Smooth muscle cell (in vitro differentiated cells): Measurements from ENCODE around the gene PABPC1L. TPM values are rescaled to one million over a fixed set of nuclear protein-coding genes. Genes with fewer than 3 reads are reported as not detected.

Experiments used
- DNase-seq: peaks from one replicate; lab custom pipeline; 2025; ENCODE audit not compliant: unreplicated experiment; lab: John Stamatoyannopoulos, UW
- H2AFZ ChIP-seq: fragments of 200-600 bp; sonication (generic); 2 replicates; pipeline ENCODE4 v1.6.0; 2016; ENCODE audit warnings: antibody characterized with exemption, low read depth, mild to moderate bottlenecking
- H3F3A ChIP-seq: fragments of 200-600 bp; sonication (generic); 2 replicates; pipeline ENCODE4 v1.6.0; 2017; ENCODE audit warnings: antibody characterized with exemption, low read depth
- H3K27ac ChIP-seq: fragments of 200-600 bp; sonication (generic); 2 replicates; pipeline ENCODE4 v1.5.1; 2016; ENCODE audit warnings: low read depth, mild to moderate bottlenecking
- H3K27me3 ChIP-seq: fragments of 200-600 bp; sonication (generic); 2 replicates; pipeline ENCODE4 v1.6.1; 2016; ENCODE audit warnings: low read depth, mild to moderate bottlenecking
- H3K36me3 ChIP-seq: fragments of 200-600 bp; sonication (generic); 2 replicates; pipeline ENCODE4 v1.5.1; 2016; ENCODE audit warnings: low read depth
- H3K4me1 ChIP-seq: fragments of 200-600 bp; sonication (generic); 2 replicates; pipeline ENCODE4 v1.5.1; 2016; ENCODE audit warnings: low read depth
- H3K4me2 ChIP-seq: fragments of 200-600 bp; sonication (generic); 2 replicates; pipeline ENCODE4 v1.6.0; 2016; ENCODE audit warnings: mild to moderate bottlenecking
- H3K4me3 ChIP-seq: fragments of 200-600 bp; sonication (generic); 2 replicates; pipeline ENCODE4 v1.5.1; 2016; ENCODE audit warnings: mild to moderate bottlenecking
- H3K79me2 ChIP-seq: fragments of 200-600 bp; sonication (generic); 2 replicates; pipeline ENCODE4 v1.6.0; 2016; ENCODE audit warnings: low read depth, mild to moderate bottlenecking
- H3K9ac ChIP-seq: fragments of 200-600 bp; sonication (generic); 2 replicates; pipeline ENCODE4 v1.6.0; 2016; ENCODE audit warnings: low read depth
- H3K9me3 ChIP-seq: fragments of 200-600 bp; sonication (generic); replicated peaks from 2 replicates; pipeline ENCODE4 v1.5.1; 2016; ENCODE audit warnings: low read depth
- H4K20me1 ChIP-seq: fragments of 200-600 bp; sonication (generic); 2 replicates; pipeline ENCODE4 v1.6.0; 2016; ENCODE audit warnings: low read depth
- WGBS: methylation state at CpG from one replicate; pipeline ENCODE4 v1.1.7; 2016; ENCODE audit warnings: low lambda C conversion rate; 5-methylcytosine and 5-hydroxymethylcytosine counted together
- polyA plus RNA-seq: library from polyadenylated mRNA; unstranded; fragments of >200 nt; fragmentation: Nextera tagmentation; extraction: Ambion mirVana; gene quantifications from 2 replicates; pipeline ENCODE4 v1.2.1, GENCODE V29; 2016
- total RNA-seq: library from RNA; depleted of rRNA; stranded (reverse); fragments of >200 nt; gene quantifications from 2 replicates; pipeline ENCODE4 v1.2.3, GENCODE V29; 2014
- TF ChIP-seq, protein P1 (sequence below): fragments of 200-600 bp; sonication (generic); IDR thresholded peaks from 2 replicates; pipeline ENCODE4 v1.5.1; 2017; ENCODE audit warnings: borderline replicate concordance, mild to moderate bottlenecking, antibody characterized with exemption; ENCODE audit not compliant: insufficient read depth, poor library complexity, severe bottlenecking

The PABPC1L gene
- total and polyA plus RNA-seq, 2 experiments from 2014 or later, result 8.9 to 12.3 TPM

GRCh38 chr20:44967207-44967807, 57.4 kb downstream of the PABPC1L start:
- Histone ChIP-seq H3K36me3 (peaks cover 3% of the 10 kb centered on the region), H3F3A (no peaks in the 10 kb centered on the region), H3K9me3 (no peaks in the 10 kb centered on the region), H3K4me1 (peaks cover 7% of the 10 kb centered on the region), H3K27ac (no peak overlapping the region), H3K4me2 (peak overlapping the region; percentile 90), H3K27me3 (no peaks in the 10 kb centered on the region), H2AFZ (no peak overlapping the region), H3K9ac (no peak overlapping the region), H3K4me3 (peak overlapping the region; percentile 81), H3K79me2 (peaks cover 55% of the 10 kb centered on the region), H4K20me1 (no peaks in the 10 kb centered on the region)
- WGBS, result 63% methylated on average over 5 of the region's 5 CpGs
- TF ChIP-seq, protein P1, sequence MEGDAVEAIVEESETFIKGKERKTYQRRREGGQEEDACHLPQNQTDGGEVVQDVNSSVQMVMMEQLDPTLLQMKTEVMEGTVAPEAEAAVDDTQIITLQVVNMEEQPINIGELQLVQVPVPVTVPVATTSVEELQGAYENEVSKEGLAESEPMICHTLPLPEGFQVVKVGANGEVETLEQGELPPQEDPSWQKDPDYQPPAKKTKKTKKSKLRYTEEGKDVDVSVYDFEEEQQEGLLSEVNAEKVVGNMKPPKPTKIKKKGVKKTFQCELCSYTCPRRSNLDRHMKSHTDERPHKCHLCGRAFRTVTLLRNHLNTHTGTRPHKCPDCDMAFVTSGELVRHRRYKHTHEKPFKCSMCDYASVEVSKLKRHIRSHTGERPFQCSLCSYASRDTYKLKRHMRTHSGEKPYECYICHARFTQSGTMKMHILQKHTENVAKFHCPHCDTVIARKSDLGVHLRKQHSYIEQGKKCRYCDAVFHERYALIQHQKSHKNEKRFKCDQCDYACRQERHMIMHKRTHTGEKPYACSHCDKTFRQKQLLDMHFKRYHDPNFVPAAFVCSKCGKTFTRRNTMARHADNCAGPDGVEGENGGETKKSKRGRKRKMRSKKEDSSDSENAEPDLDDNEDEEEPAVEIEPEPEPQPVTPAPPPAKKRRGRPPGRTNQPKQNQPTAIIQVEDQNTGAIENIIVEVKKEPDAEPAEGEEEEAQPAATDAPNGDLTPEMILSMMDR, result no peak
- no peak for DNase-seq

GRCh38 chr20:44969300-44969894, 59.5 kb downstream of the PABPC1L start:
- H3K36me3 ChIP-seq, result peaks cover 3% of the 10 kb centered on the region
- no peak overlapping the region for H2AFZ ChIP-seq
- WGBS, result 71% methylated on average over 3 of the region's 3 CpGs
- H3K27me3 ChIP-seq, result no peaks in the 10 kb centered on the region
- TF ChIP-seq, protein P1, result no peak
- H4K20me1 ChIP-seq, result no peaks in the 10 kb centered on the region
- H3K4me2 ChIP-seq, result no peak overlapping the region
- H3K9me3 ChIP-seq, result no peaks in the 10 kb centered on the region
- H3K9ac ChIP-seq, result no peak overlapping the region
- H3K4me3 ChIP-seq, result no peak overlapping the region
- H3K27ac ChIP-seq, result no peak overlapping the region
- no peaks in the 10 kb centered on the region for H3F3A ChIP-seq
- H3K4me1 ChIP-seq, result peaks cover 7% of the 10 kb centered on the region
- no peak for DNase-seq
- peaks cover 55% of the 10 kb centered on the region for H3K79me2 ChIP-seq

- Histone ChIP-seq H3K4me3 (no peak overlapping the region), H4K20me1 (no peaks in the 10 kb centered on the region), H3K4me2 (no peak overlapping the region), H3K9me3 (no peaks in the 10 kb centered on the region), H3F3A (no peaks in the 10 kb centered on the region), H3K27ac (no peak overlapping the region), H2AFZ (no peak overlapping the region), H3K27me3 (no peaks in the 10 kb centered on the region), H3K4me1 (peaks cover 7% of the 10 kb centered on the region), H3K9ac (no peak overlapping the region), H3K79me2 (peaks cover 55% of the 10 kb centered on the region), H3K36me3 (peaks cover 3% of the 10 kb centered on the region)
- TF ChIP-seq, protein P1, result no peak
- 88% methylated on average over 1 of the region's 1 CpG for WGBS
- DNase-seq, result no peak
These were observed 60.4 kb downstream of the PABPC1L start for GRCh38 chr20:44970243-44970757.
